IMR-90 (cell line): Measurements from ENCODE around the gene KRT80. TPM values are rescaled to one million over a fixed set of nuclear protein-coding genes. Genes with fewer than 3 reads are reported as not detected.

Source experiments
- ATAC-seq: fragments of 200-7000 bp; cut with Tn5 transposase; 2 replicates; pipeline ENCODE4 v1.9.1; 2020; ENCODE audit warnings: low read depth, mild to moderate bottlenecking, moderate library complexity
- BruUV-seq: library from RNA; stranded (reverse); fragments of 400-500 nt; replicated peaks from 2 replicates; lab custom pipeline; 2021; lab: Mats Ljungman, UMichigan
- CTCF ChIA-PET: fragments of 300-600 bp; formaldehyde crosslinking; extraction: SDS; loops from one replicate; lab custom pipeline; 2021; ENCODE audit warnings: antibody characterized with exemption; lab: Yijun Ruan, JAX
- POLR2A ChIA-PET: fragments of 300-600 bp; sonication (Branson Sonifier 250); formaldehyde crosslinking; loops from one replicate; lab custom pipeline; 2022; ENCODE audit warnings: antibody characterized with exemption; ENCODE audit not compliant: unreplicated experiment; lab: Charles Lee
- DNase-seq: peaks from one replicate; pipeline ENCODE4 v3.0.0; 2013
- H2AFZ ChIP-seq: replicated peaks from 2 replicates; pipeline ENCODE3; 2013; ENCODE audit warnings: low read length, mild to moderate bottlenecking; ENCODE audit not compliant: poor library complexity
- H2AK5ac ChIP-seq: 2 replicates; pipeline ENCODE4 v1.6.1; 2013; ENCODE audit warnings: low read depth, low read length, inconsistent platforms
- H2AK9ac ChIP-seq: replicated peaks from 2 replicates; pipeline ENCODE3; 2013; ENCODE audit warnings: mild to moderate bottlenecking, low read depth, low read length, moderate library complexity; ENCODE audit not compliant: poor library complexity
- H2BK120ac ChIP-seq: 2 replicates; pipeline ENCODE4 v1.6.1; 2013; ENCODE audit warnings: low read depth, low read length, inconsistent platforms
- H2BK15ac ChIP-seq: 3 replicates; pipeline ENCODE4 v1.6.1; 2013; ENCODE audit warnings: low read depth, low read length, inconsistent platforms
- H2BK20ac ChIP-seq: 2 replicates; pipeline ENCODE4 v1.6.1; 2013; ENCODE audit warnings: low read depth, mild to moderate bottlenecking, inconsistent platforms, low read length, moderate library complexity
- H2BK5ac ChIP-seq: 2 replicates; pipeline ENCODE4 v1.6.1; 2013; ENCODE audit warnings: mild to moderate bottlenecking, low read depth, low read length, inconsistent platforms; ENCODE audit not compliant: poor library complexity, severe bottlenecking
- H3K14ac ChIP-seq: replicated peaks from 2 replicates; pipeline ENCODE4 v1.6.1; 2013; ENCODE audit warnings: low read depth, low read length, inconsistent platforms
- H3K18ac ChIP-seq: 2 replicates; pipeline ENCODE4 v1.6.1; 2013; ENCODE audit warnings: low read depth, low read length, control low read depth
- H3K23ac ChIP-seq: 2 replicates; pipeline ENCODE4 v1.6.1; 2013; ENCODE audit warnings: low read depth, low read length, inconsistent platforms
- H3K27ac ChIP-seq: 2 replicates; pipeline ENCODE4 v1.5.1; 2013; ENCODE audit warnings: mild to moderate bottlenecking, control low read depth, low read length; ENCODE audit not compliant: insufficient read depth
- H3K27me3 ChIP-seq: 2 replicates; pipeline ENCODE4 v1.6.1; 2013; ENCODE audit warnings: low read length; ENCODE audit not compliant: control insufficient read depth, insufficient read depth
- H3K36me3 ChIP-seq: 2 replicates; pipeline ENCODE4 v1.6.1; 2013; ENCODE audit warnings: low read length, mixed read lengths; ENCODE audit not compliant: control insufficient read depth, insufficient read depth
- H3K4ac ChIP-seq: 2 replicates; pipeline ENCODE4 v1.6.1; 2013; ENCODE audit warnings: low read depth, low read length, inconsistent platforms
- H3K4me1 ChIP-seq: 2 replicates; pipeline ENCODE4 v1.6.1; 2013; ENCODE audit warnings: low read length, mixed read lengths; ENCODE audit not compliant: control insufficient read depth, insufficient read depth
- H3K4me2 ChIP-seq: 2 replicates; pipeline ENCODE4 v1.6.1; 2013; ENCODE audit warnings: low read depth, mild to moderate bottlenecking, control low read depth, low read length, moderate library complexity
- H3K4me3 ChIP-seq: 2 replicates; pipeline ENCODE4 v1.5.1; 2013; ENCODE audit warnings: low read depth, mild to moderate bottlenecking, control low read depth, low read length, moderate library complexity; ENCODE audit not compliant: insufficient read depth
- H3K56ac ChIP-seq: 2 replicates; pipeline ENCODE4 v1.6.1; 2013; ENCODE audit warnings: low read length, inconsistent platforms; ENCODE audit not compliant: insufficient read depth; ENCODE audit errors: extremely low read depth
- H3K79me1 ChIP-seq, 2 experiments: 2 replicates each; pipeline ENCODE4 v1.6.1; 2013; ENCODE audit warnings: low read length in 2 of 2, inconsistent platforms in 1 of 2, low read depth in 1 of 2
- H3K9ac ChIP-seq: 2 replicates; pipeline ENCODE4 v1.6.1; 2013; ENCODE audit warnings: low read depth, low read length, control low read depth
- H3K9me1 ChIP-seq: 2 replicates; pipeline ENCODE4 v1.6.1; 2013; ENCODE audit warnings: low read length, inconsistent platforms; ENCODE audit not compliant: insufficient read depth
- H3K9me3 ChIP-seq: 2 replicates; pipeline ENCODE4 v1.6.1; 2013; ENCODE audit warnings: low read length; ENCODE audit not compliant: control insufficient read depth, insufficient read depth
- H4K20me1 ChIP-seq: 2 replicates; pipeline ENCODE4 v1.6.1; 2013; ENCODE audit warnings: low read length, inconsistent platforms; ENCODE audit not compliant: insufficient read depth
- H4K5ac ChIP-seq: 2 replicates; pipeline ENCODE4 v1.6.1; 2013; ENCODE audit warnings: mild to moderate bottlenecking, low read depth, low read length, control low read depth
- H4K8ac ChIP-seq, 2 experiments: 2 replicates each; pipeline ENCODE4 v1.6.1; 2013; ENCODE audit warnings: low read depth in 2 of 2, low read length in 2 of 2, control low read depth in 1 of 2, inconsistent platforms in 1 of 2
- H4K91ac ChIP-seq: 2 replicates; pipeline ENCODE4 v1.6.1; 2013; ENCODE audit warnings: low read depth, low read length, inconsistent platforms; ENCODE audit not compliant: insufficient read depth
- CHD1 ChIP-seq: IDR thresholded peaks from 2 replicates; pipeline ENCODE4 v1.6.1; 2012; ENCODE audit warnings: low read depth, low read length, improper control_type of control experiment
- ELK1 ChIP-seq: fragments of 150-350 bp; IDR thresholded peaks from 2 replicates; pipeline ENCODE4 v1.6.1; 2016; ENCODE audit warnings: low read depth, mild to moderate bottlenecking, low read length, moderate library complexity, borderline replicate concordance
- FOS ChIP-seq: fragments of 150-350 bp; IDR thresholded peaks from 2 replicates; pipeline ENCODE4 v1.6.1; 2016; ENCODE audit warnings: low read depth, low read length
- MXI1 ChIP-seq: IDR thresholded peaks from 2 replicates; pipeline ENCODE4 v1.6.1; 2012; ENCODE audit warnings: low read depth, mild to moderate bottlenecking, low read length, moderate library complexity, borderline replicate concordance
- POLR2A ChIP-seq: IDR thresholded peaks from 2 replicates; pipeline ENCODE4 v1.6.1; 2012; ENCODE audit warnings: mild to moderate bottlenecking, low read depth, low read length
- RAD21 ChIP-seq: IDR thresholded peaks from 2 replicates; pipeline ENCODE4 v1.6.1; 2012; ENCODE audit warnings: low read length, improper control_type of control experiment
- RCOR1 ChIP-seq: IDR thresholded peaks from 2 replicates; pipeline ENCODE4 v1.6.1; 2012; ENCODE audit warnings: mild to moderate bottlenecking, low read length, improper control_type of control experiment; ENCODE audit not compliant: insufficient replicate concordance
- RFX5 ChIP-seq: IDR thresholded peaks from 2 replicates; pipeline ENCODE4 v1.8.0; 2012; ENCODE audit warnings: low read depth, mild to moderate bottlenecking, low read length, moderate library complexity
- USF2 ChIP-seq: fragments of 150-350 bp; IDR thresholded peaks from 2 replicates; pipeline ENCODE4 v1.6.1; 2017; ENCODE audit warnings: mild to moderate bottlenecking, antibody characterized with exemption, low read length, low read depth
- WGBS, 2 experiments: methylation state at CpG; one replicate each; pipeline versions ENCODE4 v1.1.5 to v1.1.7; 2013; ENCODE audit warnings: missing lambda C conversion rate in 2 of 2; ENCODE audit not compliant: insufficient read length in 1 of 2; ENCODE audit errors: extremely low coverage in 2 of 2; 5-methylcytosine and 5-hydroxymethylcytosine counted together
- dilution Hi-C: fragments of 300-500 bp; cut with HindIII; formaldehyde crosslinking; loops from one replicate; pipeline ENCODE4 v1.14.3; 2018; ENCODE audit warnings: low sequenced_read_pairs; ENCODE audit not compliant: unreplicated experiment
- in situ Hi-C: fragments of 300-500 bp; cut with MboI; formaldehyde crosslinking; loops from 3 replicates; pipeline ENCODE4 v1.14.3; 2019; ENCODE audit warnings: low sequenced_read_pairs, inconsistent platforms, mixed read lengths
- intact Hi-C: fragments of 100-400 bp; cut with micrococcal nuclease; formaldehyde crosslinking; loops from 2 replicates; pipeline ENCODE4 v1.10.0; 2022
- polyA plus RNA-seq, 3 experiments: library from polyadenylated mRNA; depleted of rRNA; stranded (reverse); fragments of >200 nt; gene quantifications; 2 replicates each; pipeline ENCODE4 v1.2.3, GENCODE V29; 2012; ENCODE audit warnings: low replicate concordance in 1 of 3
- total RNA-seq: library from RNA; depleted of rRNA; stranded (reverse); fragments of >200 nt; gene quantifications from 2 replicates; pipeline ENCODE4 v1.2.3, GENCODE V29; 2012

KRT80 gene
- total and polyA plus RNA-seq, 2 of the 4 experiments (the other 2 are of a cell fraction), result 0.54 to 3.4 TPM

GRCh38 chr12:52146089-52146821 lies 45.6 kb downstream of the KRT80 start (continued):
- no peak for TF ChIP-seq FOS
- TF ChIP-seq RAD21, result no peak

GRCh38 chr12:52145228-52146088 lies 46.4 kb downstream of the KRT80 start:
- no peaks in the 10 kb centered on the region for H3K36me3 ChIP-seq
- BruUV-seq, result no TSS peak
- peaks cover 33% of the 10 kb centered on the region for H3K9me1 ChIP-seq
- ChIA-PET POLR2A (no interaction called here), CTCF (interaction anchor here (1.3 kb wide), 1 partner anchor 734 kb away, joined by 3 read pairs; no protein-coding TSS in a partner anchor)
- WGBS, 2 experiments, result 94% methylated on average over 5 of the region's 18 CpGs; no CpG with 5 or more reads in 1 of the 2 experiments
- peak overlapping the region; percentile 77 for H2AFZ ChIP-seq
- H3K9me3 ChIP-seq, result no peaks in the 10 kb centered on the region
- dilution Hi-C loops, result no loop called here
- intact Hi-C loops, result loop anchor here (5.0 kb wide), 1 partner anchor 837 kb away; no protein-coding TSS in a partner anchor
- peak overlapping the region; percentile 99 to 100 for H4K8ac ChIP-seq
- peak overlapping the region; percentile 64; the same call in 1 of the 2 replicates for H3K18ac ChIP-seq
- ATAC-seq, result no peak
- no peak for TF ChIP-seq CHD1
- TF ChIP-seq POLR2A, result no peak
- no peak for TF ChIP-seq FOS
- no peak for TF ChIP-seq ELK1
- no peak for TF ChIP-seq RCOR1
- no peak for TF ChIP-seq MXI1
- no peak for TF ChIP-seq RFX5
- no peak for TF ChIP-seq USF2
- H2BK5ac ChIP-seq, result peak overlapping the region; percentile 99
- peak overlapping the region; percentile 30; the same call in 1 of the 2 replicates for H3K9ac ChIP-seq
- H2BK15ac ChIP-seq, result peak overlapping the region; percentile 100; the same call in 2 of the 3 replicates
- no peak overlapping the region for H3K4me3 ChIP-seq
- peak overlapping the region; percentile 100 for H2AK5ac ChIP-seq
- DNase-seq, result no peak
- no peak overlapping the region for H3K56ac ChIP-seq
- peak overlapping the region; percentile 97 for H3K14ac ChIP-seq
- peak overlapping the region; percentile 100 for H4K91ac ChIP-seq
- peaks cover 43% of the 10 kb centered on the region for H3K4me1 ChIP-seq
- H3K4me2 ChIP-seq, result no peak overlapping the region
- H2BK20ac ChIP-seq, result peak overlapping the region; percentile 100
- peak overlapping the region; percentile 100 for H3K4ac ChIP-seq
- in situ Hi-C loops, result loop anchor here (5.0 kb wide), 1 partner anchor 732 kb away; no protein-coding TSS in a partner anchor
- H3K23ac ChIP-seq, result peak overlapping the region; percentile 45; the same call in 1 of the 2 replicates
- no peaks in the 10 kb centered on the region for H3K27me3 ChIP-seq
- peak overlapping the region; percentile 99 for H2AK9ac ChIP-seq
- no peaks in the 10 kb centered on the region for H4K20me1 ChIP-seq
- peaks cover 8 to 26% of the 10 kb centered on the region in 2 experiments; a peak in 3 of 4 replicates for H3K79me1 ChIP-seq
- H4K5ac ChIP-seq, result peak overlapping the region; percentile 84
- H3K27ac ChIP-seq, result peak overlapping the region; percentile 96
- H2BK120ac ChIP-seq, result peak overlapping the region; percentile 100
